Superior temporal gyrus (tissue), 1 donor: ENCODE results near the gene GABRA4.

Source experiments
- DNase-seq: peaks from one replicate; pipeline ENCODE4 v3.0.0-alpha.2; 2016; ENCODE audit errors: extremely low spot score

Gene GABRA4

GRCh38 chr4:46930891-46931290, 62.5 kb downstream of the GABRA4 start:
- DNase-seq, result no peak

- DNase-seq, result no peak
Observed at GRCh38 chr4:46927201-46927600, 66.2 kb downstream of the GABRA4 start.

GRCh38 chr4:46924789-46925529, 68.4 kb downstream of the GABRA4 start:
- no peak for DNase-seq

GRCh38 chr4:46922205-46922604, 71.2 kb downstream of the GABRA4 start:
- DNase-seq, result no peak

- DNase-seq, result no peak
Observed at GRCh38 chr4:46909078-46909477, 84.3 kb downstream of the GABRA4 start, which contains the start of gene COX7B2. TSS of gene COX7B2 (minus strand) at chr4:46909245. CDS start at chr4:46735192, 174,053 bp downstream.

- no peak for DNase-seq
Observed at GRCh38 chr4:46908148-46908547, 85.2 kb downstream of the GABRA4 start.

- DNase-seq, result no peak
Observed at GRCh38 chr4:46900082-46900481, 93.3 kb downstream of the GABRA4 start.

- no peak for DNase-seq
Observed at GRCh38 chr4:46894826-46895225, 98.6 kb downstream of the GABRA4 start.

GRCh38 chr4:46890056-46890455, 103.3 kb downstream of the GABRA4 start:
- DNase-seq, result no peak

GRCh38 chr4:46889410-46889809, 104.0 kb downstream of the GABRA4 start:
- DNase-seq, result no peak

GRCh38 chr4:46886711-46887110, 106.7 kb downstream of the GABRA4 start:
- peak; percentile 69 for DNase-seq

GRCh38 chr4:46878641-46879040, 114.7 kb downstream of the GABRA4 start:
- DNase-seq, result no peak

- DNase-seq, result no peak
Observed at GRCh38 chr4:46874811-46875210, 118.6 kb downstream of the GABRA4 start.

- DNase-seq, result no peak
Observed at GRCh38 chr4:46870411-46870810, 123.0 kb downstream of the GABRA4 start.
